Panc1 (cell line): Measurements from ENCODE around the gene TEX28. TPM values are rescaled to one million over a fixed set of nuclear protein-coding genes. Genes with fewer than 3 reads are reported as not detected.

Experiments used
- ATAC-seq: fragments of 200-7000 bp; cut with Tn5 transposase; 2 replicates; pipeline ENCODE4 v1.9.1; 2020; ENCODE audit warnings: mild to moderate bottlenecking, moderate library complexity
- BruUV-seq: library from RNA; stranded (reverse); fragments of 400-500 nt; replicated peaks from 2 replicates; lab custom pipeline; 2021; lab: Mats Ljungman, UMichigan
- CTCF ChIA-PET: fragments of 300-600 bp; sonication (Branson Sonifier 250); formaldehyde crosslinking; loops from one replicate; lab custom pipeline; 2022; ENCODE audit warnings: antibody characterized with exemption; lab: Charles Lee
- POLR2A ChIA-PET: fragments of 300-600 bp; sonication (Branson Sonifier 250); formaldehyde crosslinking; loops from one replicate; lab custom pipeline; 2022; ENCODE audit warnings: antibody characterized with exemption; lab: Charles Lee
- DNase-seq: peaks from one replicate; pipeline ENCODE4 v3.0.0-alpha.2; 2010; ENCODE audit warnings: low read depth, low spot score
- H3K27ac ChIP-seq: 2 replicates; pipeline ENCODE4 v1.5.1; 2011; ENCODE audit warnings: mild to moderate bottlenecking, low read length, inconsistent platforms
- H3K27me3 ChIP-seq: fragments of 200-500 bp; sonication (Bioruptor generic); 2 replicates; pipeline ENCODE4 v1.6.0; 2014; ENCODE audit warnings: low read length, inconsistent platforms; ENCODE audit not compliant: control insufficient read depth, insufficient read depth
- H3K36me3 ChIP-seq: fragments of 200-500 bp; sonication (Bioruptor generic); 2 replicates; pipeline ENCODE4 v1.5.1; 2014; ENCODE audit warnings: inconsistent platforms, mild to moderate bottlenecking, low read length, moderate library complexity; ENCODE audit not compliant: control insufficient read depth, insufficient read depth
- H3K4me1 ChIP-seq: 2 replicates; pipeline ENCODE4 v1.5.1; 2011; ENCODE audit warnings: inconsistent platforms, mild to moderate bottlenecking, low read length, moderate library complexity; ENCODE audit not compliant: control insufficient read depth, insufficient read depth
- H3K4me3 ChIP-seq, 2 experiments: 2 replicates each; pipeline ENCODE4 v1.5.1; 2011 to 2012; ENCODE audit warnings: low read depth in 2 of 2, low read length in 2 of 2, mild to moderate bottlenecking in 2 of 2, inconsistent platforms in 1 of 2, moderate library complexity in 1 of 2
- H3K9me3 ChIP-seq: fragments of 200-500 bp; sonication (Bioruptor generic); 2 replicates; pipeline ENCODE4 v1.5.1; 2014; ENCODE audit warnings: low read depth, mild to moderate bottlenecking, inconsistent platforms, low read length, moderate library complexity; ENCODE audit not compliant: control insufficient read depth, insufficient read depth
- POLR2AphosphoS5 ChIP-seq: IDR thresholded peaks from 2 replicates; pipeline ENCODE4 v1.6.1; 2012; ENCODE audit warnings: mild to moderate bottlenecking, low read depth, low read length, moderate library complexity
- REST ChIP-seq, 2 experiments: IDR thresholded peaks; 2 replicates each; pipeline ENCODE4 v1.6.1; 2011 to 2012; ENCODE audit warnings: low read depth in 2 of 2, control low read depth in 1 of 2, low read length in 1 of 2, mild to moderate bottlenecking in 1 of 2, moderate library complexity in 1 of 2; ENCODE audit not compliant: insufficient read depth in 1 of 2
- SIN3A ChIP-seq: IDR thresholded peaks from 2 replicates; pipeline ENCODE4 v1.6.1; 2012; ENCODE audit warnings: low read depth, mild to moderate bottlenecking, low read length, moderate library complexity, borderline replicate concordance; ENCODE audit not compliant: insufficient read depth
- TCF7L2 ChIP-seq: IDR thresholded peaks from 2 replicates; pipeline ENCODE4 v1.6.1; 2011; ENCODE audit warnings: mild to moderate bottlenecking, low read depth, low read length, inconsistent platforms
- in situ Hi-C: cut with HindIII; loops from 2 replicates; pipeline ENCODE4 v1.10.0; 2016; ENCODE audit warnings: low sequenced_read_pairs, low pct_unique_long_range_greater_than_20kb
- intact Hi-C: fragments of 100-400 bp; cut with micrococcal nuclease; formaldehyde crosslinking; loops from one replicate; pipeline ENCODE4 v1.10.0; 2022; ENCODE audit not compliant: unreplicated experiment
- total RNA-seq: library from RNA; stranded (reverse); gene quantifications from one replicate; pipeline ENCODE4 v1.2.1, GENCODE V29; 2021; ENCODE audit not compliant: unreplicated experiment
- TF ChIP-seq, protein P1 (sequence below): fragments of 450-650 bp; IDR thresholded peaks from 2 replicates; pipeline ENCODE4 v1.5.1; 2017; ENCODE audit warnings: mild to moderate bottlenecking

The TEX28 gene
- total RNA-seq, 1 experiment from 2014 or later, result not detected

- in situ Hi-C loops, result no loop called here
- Histone ChIP-seq H3K36me3 (no peaks in the 10 kb centered on the region), H3K4me1 (no peaks in the 10 kb centered on the region), H3K4me3 (no peak overlapping the region), H3K27ac (no peak overlapping the region), H3K27me3 (no peaks in the 10 kb centered on the region), H3K9me3 (no peaks in the 10 kb centered on the region)
- POLR2A ChIA-PET, result no interaction called here
- ATAC-seq (peak; percentile 78), DNase-seq (no peak)
- CTCF ChIA-PET, result interaction anchor here (0.5 kb wide), 1 partner anchor 211 kb away, joined by 4 read pairs; no protein-coding TSS in a partner anchor
- TF ChIP-seq POLR2AphosphoS5, result no peak
- TF ChIP-seq, protein P1, sequence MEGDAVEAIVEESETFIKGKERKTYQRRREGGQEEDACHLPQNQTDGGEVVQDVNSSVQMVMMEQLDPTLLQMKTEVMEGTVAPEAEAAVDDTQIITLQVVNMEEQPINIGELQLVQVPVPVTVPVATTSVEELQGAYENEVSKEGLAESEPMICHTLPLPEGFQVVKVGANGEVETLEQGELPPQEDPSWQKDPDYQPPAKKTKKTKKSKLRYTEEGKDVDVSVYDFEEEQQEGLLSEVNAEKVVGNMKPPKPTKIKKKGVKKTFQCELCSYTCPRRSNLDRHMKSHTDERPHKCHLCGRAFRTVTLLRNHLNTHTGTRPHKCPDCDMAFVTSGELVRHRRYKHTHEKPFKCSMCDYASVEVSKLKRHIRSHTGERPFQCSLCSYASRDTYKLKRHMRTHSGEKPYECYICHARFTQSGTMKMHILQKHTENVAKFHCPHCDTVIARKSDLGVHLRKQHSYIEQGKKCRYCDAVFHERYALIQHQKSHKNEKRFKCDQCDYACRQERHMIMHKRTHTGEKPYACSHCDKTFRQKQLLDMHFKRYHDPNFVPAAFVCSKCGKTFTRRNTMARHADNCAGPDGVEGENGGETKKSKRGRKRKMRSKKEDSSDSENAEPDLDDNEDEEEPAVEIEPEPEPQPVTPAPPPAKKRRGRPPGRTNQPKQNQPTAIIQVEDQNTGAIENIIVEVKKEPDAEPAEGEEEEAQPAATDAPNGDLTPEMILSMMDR, result peak; percentile 77
- intact Hi-C loops, result no loop called here
- BruUV-seq, result no TSS peak
These were observed 22.6 kb upstream of the TEX28 start for GRCh38 chrX:154317391-154317995.

GRCh38 chrX:154315416-154315815 is 20.5 kb upstream of the TEX28 start:
- POLR2A ChIA-PET, result no interaction called here
- H3K27ac ChIP-seq, result no peak overlapping the region
- intact Hi-C loops, result no loop called here
- no peaks in the 10 kb centered on the region for H3K4me1 ChIP-seq
- BruUV-seq, result no TSS peak
- no peak for ATAC-seq
- H3K27me3 ChIP-seq, result no peaks in the 10 kb centered on the region
- in situ Hi-C loops, result no loop called here
- H3K36me3 ChIP-seq, result no peaks in the 10 kb centered on the region
- H3K4me3 ChIP-seq, result no peak overlapping the region
- DNase-seq, result no peak
- no peaks in the 10 kb centered on the region for H3K9me3 ChIP-seq
- TF ChIP-seq, protein P1, result no peak
- no peak for TF ChIP-seq TCF7L2
- TF ChIP-seq REST (IDR thresholded peaks at IDR 0.05; ENCODE audit: insufficient read depth in 1 of 2, low read depth in 2 of 2, low read length in 1 of 2), result no peak
- TF ChIP-seq POLR2AphosphoS5, result no peak
- no peak for TF ChIP-seq SIN3A
- CTCF ChIA-PET, result interaction anchor here (0.5 kb wide), 1 partner anchor 110 kb away, joined by 3 read pairs; no protein-coding TSS in a partner anchor
